Right cardiac atrium (tissue), 5 donors: ENCODE data around the gene NUAK2. TPM values are rescaled to one million over a fixed set of nuclear protein-coding genes. Genes with fewer than 3 reads are reported as not detected.
"Not testable (repeated sequence)": the region's sequence is repeated elsewhere in the genome, so short reads cannot be mapped to it uniquely, and the experiment has no call there.

ENCODE experiments used
- ATAC-seq, 2 donors: fragments of 200-7000 bp; cut with Tn5 transposase; one replicate each; pipeline versions ENCODE4 v1.8.0 to v1.9.1; 2020; ENCODE audit warnings: moderate library complexity in 2 of 2, mild to moderate bottlenecking in 1 of 2
- DNase-seq, 3 donors: peaks; one replicate each; pipeline ENCODE4 v3.0.0-alpha.2; 2020
- H3K27ac ChIP-seq: one replicate; pipeline ENCODE4 v1.5.1; 2013; ENCODE audit warnings: mild to moderate bottlenecking, low read length, control low read depth, moderate library complexity
- H3K27me3 ChIP-seq: one replicate; pipeline ENCODE4 v1.6.1; 2013; ENCODE audit not compliant: control insufficient read depth, insufficient read depth
- H3K4me1 ChIP-seq: one replicate; pipeline ENCODE4 v1.6.1; 2013; ENCODE audit warnings: low read length; ENCODE audit not compliant: control insufficient read depth, insufficient read depth
- H3K4me3 ChIP-seq: one replicate; pipeline ENCODE4 v1.5.1; 2013; ENCODE audit warnings: low read length, control low read depth
- H3K9me3 ChIP-seq: one replicate; pipeline ENCODE4 v1.6.1; 2013; ENCODE audit warnings: low read length; ENCODE audit not compliant: control insufficient read depth
- WGBS: extraction: QIAGEN DNeasy Blood & Tissue Kit; methylation state at CpG from one replicate; pipeline ENCODE4 v1.1.7; 2013; 5-methylcytosine and 5-hydroxymethylcytosine counted together
- intact Hi-C, 4 donors: fragments of 100-400 bp; cut with DNase I; formaldehyde crosslinking; loops; one replicate each; pipeline versions ENCODE4 v1.11.0 to v1.14.0; 2022 to 2023
- polyA plus RNA-seq: library from polyadenylated mRNA; stranded (reverse); fragments of 200-250 nt; gene quantifications from one replicate; pipeline ENCODE4 v1.2.3, GENCODE V29; 2013
- total RNA-seq, 4 donors: library from RNA; stranded (reverse); fragmentation: NEBNext Ultra II Directional; extraction: Animal tissue kit (Norgen Biotek cat#: 25700); gene quantifications; one replicate each; pipeline ENCODE4 v1.2.1, GENCODE V29; 2021
- donor health status: healthy with polysubstance abuse.
- donor health status: DM: no; HTN: yes; CAD: no.
- donor health status: DM: no; HTN: no; CAD: no.
- donor health status: DM: no; HTN: yes; CAD: no; lungs with severe emphysema.
- donor health status: DM: yes; HTN: yes; CAD: no.

The NUAK2 gene
- total and polyA plus RNA-seq, 5 donors: 0.50 to 1.6 (median 1.2) TPM

DNA sequence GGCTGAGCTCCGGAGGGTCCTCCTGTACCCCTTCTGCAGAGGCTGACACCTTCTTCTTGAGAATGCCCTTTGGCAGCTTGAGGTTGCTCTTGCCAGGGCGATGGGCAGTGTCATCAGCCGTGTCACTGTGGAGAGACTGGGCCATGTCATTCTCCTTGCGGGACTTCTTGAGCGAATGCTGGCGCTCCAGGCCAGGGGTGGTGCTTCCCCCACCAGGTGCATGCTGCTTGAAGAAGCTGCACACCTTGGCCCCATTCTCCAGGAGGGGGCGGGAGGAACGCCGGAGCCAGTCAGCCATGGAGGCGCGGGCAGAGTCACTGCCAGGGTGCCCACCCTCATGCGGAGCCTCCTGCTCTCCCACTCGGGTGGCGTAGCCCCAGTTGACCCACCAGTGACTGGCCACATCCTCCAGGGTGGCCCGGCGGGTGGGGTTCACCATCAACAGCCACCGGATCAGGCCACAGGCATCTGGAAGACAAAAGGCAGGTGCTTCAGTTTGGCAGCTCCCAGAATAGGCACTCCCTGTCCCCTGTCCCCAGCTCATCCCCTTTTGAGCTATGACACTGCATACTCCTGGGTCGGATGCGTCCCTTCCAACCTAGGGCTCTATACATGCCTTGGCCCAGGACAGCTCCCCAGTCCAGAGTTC is 17.4 kb downstream of the NUAK2 start:
- DNase-seq (no peak), ATAC-seq (no peak)
- no peak overlapping the region for H3K4me3 ChIP-seq
- intact Hi-C loops: no loop called here
- no peaks in the 10 kb centered on the region for H3K27me3 ChIP-seq
- H3K4me1 ChIP-seq: peaks cover 3% of the 10 kb centered on the region
- H3K9me3 ChIP-seq: no peaks in the 10 kb centered on the region
- no peak overlapping the region for H3K27ac ChIP-seq
- 95% methylated on average over 19 of the region's 19 CpGs for WGBS

- H3K9me3 ChIP-seq: no peaks in the 10 kb centered on the region
- intact Hi-C loops: no loop called here
- DNase-seq (no peak), ATAC-seq (no peak)
- no peak overlapping the region for H3K27ac ChIP-seq
- no peaks in the 10 kb centered on the region for H3K27me3 ChIP-seq
- H3K4me3 ChIP-seq: no peak overlapping the region
- 89% methylated on average over 20 of the region's 20 CpGs for WGBS
- H3K4me1 ChIP-seq: peaks cover 3% of the 10 kb centered on the region
Observed at GRCh38 chr1:205303247-205303888, 18.2 kb downstream of the NUAK2 start.

DNA sequence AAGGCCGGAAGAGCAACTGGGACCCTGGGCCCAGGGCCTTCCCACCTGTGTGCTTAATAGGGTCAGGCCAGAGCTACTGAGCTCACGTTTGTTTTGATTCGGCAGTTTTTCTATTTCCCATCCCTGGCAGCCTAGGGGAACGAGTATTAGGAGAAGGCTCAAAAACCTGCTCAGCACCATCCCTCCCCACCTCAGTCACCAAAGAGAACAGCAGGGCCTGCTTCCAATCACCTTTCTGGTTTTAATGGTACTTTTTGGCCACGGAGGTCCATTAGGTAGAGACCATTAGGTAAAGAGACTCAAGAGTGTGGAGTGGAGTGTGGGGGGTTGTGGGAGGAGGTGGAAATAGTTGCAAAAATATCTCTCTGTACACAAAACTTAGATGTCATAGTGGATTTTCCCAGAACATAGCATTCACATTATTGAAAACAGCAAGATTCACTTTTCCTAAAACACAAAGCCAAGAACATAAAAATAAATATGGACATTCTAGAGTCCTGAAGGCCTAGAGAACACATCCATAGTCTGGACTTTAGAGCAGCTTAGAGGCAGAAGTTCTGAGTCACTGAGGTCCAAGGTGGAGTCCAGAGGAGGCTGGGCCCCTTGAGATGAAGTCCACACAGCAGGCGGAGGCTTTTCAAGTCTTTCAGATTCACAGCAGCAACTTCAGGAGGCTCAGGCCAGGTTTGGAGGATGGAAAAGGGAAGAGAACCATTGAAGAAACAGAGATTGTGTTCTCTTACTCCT is 19.5 kb downstream of the NUAK2 start:
- Histone ChIP-seq H3K4me3 (no peak overlapping the region), H3K9me3 (no peaks in the 10 kb centered on the region), H3K27ac (no peak overlapping the region), H3K4me1 (peaks cover 3% of the 10 kb centered on the region), H3K27me3 (no peaks in the 10 kb centered on the region)
- intact Hi-C loops: no loop called here
- ATAC-seq (no peak), DNase-seq (no peak)
- 72% methylated on average over 6 of the region's 6 CpGs for WGBS

DNA sequence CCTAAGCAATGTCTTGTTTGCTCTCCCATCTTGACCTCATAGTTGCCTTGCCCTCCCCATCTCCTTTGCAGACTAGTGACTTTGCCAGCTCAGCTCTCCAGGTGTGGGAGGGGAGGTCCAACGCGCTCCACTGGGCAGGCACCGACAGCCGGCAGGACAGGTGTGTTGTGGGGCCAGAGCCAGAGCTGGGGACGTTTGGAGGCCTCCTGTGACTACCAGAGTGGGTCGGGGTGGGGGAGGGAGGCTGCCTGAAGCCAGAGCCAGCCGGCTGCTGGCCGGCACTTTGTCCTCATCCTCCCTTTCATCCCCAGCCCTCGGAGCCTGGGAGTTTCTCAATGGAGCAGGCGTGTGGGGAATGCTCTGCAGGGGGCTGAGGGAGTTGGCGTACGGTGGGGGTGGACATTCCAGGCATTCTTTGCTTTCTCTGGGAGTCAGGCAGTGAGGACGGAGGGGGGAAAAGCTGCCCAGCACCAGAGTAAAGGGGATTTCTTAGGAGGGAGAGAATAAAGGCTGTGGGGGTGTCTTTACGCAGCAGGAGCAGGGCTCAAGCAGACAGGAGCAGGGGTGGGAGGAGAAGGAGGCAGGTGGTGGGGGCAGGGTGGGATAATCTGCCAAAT is 20.2 kb downstream of the NUAK2 start:
- DNase-seq (no peak), ATAC-seq (peak; percentile 22 to 61)
- Histone ChIP-seq H3K27me3 (no peaks in the 10 kb centered on the region), H3K27ac (no peak overlapping the region), H3K4me1 (peaks cover 3% of the 10 kb centered on the region), H3K4me3 (no peak overlapping the region), H3K9me3 (no peaks in the 10 kb centered on the region)
- intact Hi-C loops: no loop called here
- 28% methylated on average over 14 of the region's 14 CpGs for WGBS

DNA sequence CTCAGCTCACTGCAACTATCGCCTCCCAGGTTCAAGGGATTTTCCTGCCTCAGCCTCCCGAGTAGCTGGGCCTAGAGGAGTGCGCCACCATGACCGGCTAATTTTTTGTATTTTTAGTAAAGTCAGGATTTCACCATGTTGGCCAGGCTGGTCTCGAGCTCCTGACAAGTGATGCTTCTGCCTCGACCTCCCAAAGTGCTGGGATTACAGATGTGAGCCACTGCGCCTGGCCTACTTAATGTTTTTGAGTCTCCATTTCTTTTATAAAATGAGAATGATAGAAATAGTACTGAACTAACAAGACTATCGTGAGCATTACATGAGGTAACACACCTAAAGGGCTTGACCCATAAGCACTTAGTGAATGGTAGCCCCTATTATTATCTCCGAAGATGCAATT is 21.4 kb downstream of the NUAK2 start:
- no peaks in the 10 kb centered on the region for H3K9me3 ChIP-seq
- H3K4me3 ChIP-seq: no peak overlapping the region
- no peak for DNase-seq
- intact Hi-C loops: no loop called here
- no peak for ATAC-seq
- no peaks in the 10 kb centered on the region for H3K27me3 ChIP-seq
- 91% methylated on average over 9 of the region's 9 CpGs for WGBS
- H3K4me1 ChIP-seq: peaks cover 3% of the 10 kb centered on the region
- no peak overlapping the region for H3K27ac ChIP-seq

DNA sequence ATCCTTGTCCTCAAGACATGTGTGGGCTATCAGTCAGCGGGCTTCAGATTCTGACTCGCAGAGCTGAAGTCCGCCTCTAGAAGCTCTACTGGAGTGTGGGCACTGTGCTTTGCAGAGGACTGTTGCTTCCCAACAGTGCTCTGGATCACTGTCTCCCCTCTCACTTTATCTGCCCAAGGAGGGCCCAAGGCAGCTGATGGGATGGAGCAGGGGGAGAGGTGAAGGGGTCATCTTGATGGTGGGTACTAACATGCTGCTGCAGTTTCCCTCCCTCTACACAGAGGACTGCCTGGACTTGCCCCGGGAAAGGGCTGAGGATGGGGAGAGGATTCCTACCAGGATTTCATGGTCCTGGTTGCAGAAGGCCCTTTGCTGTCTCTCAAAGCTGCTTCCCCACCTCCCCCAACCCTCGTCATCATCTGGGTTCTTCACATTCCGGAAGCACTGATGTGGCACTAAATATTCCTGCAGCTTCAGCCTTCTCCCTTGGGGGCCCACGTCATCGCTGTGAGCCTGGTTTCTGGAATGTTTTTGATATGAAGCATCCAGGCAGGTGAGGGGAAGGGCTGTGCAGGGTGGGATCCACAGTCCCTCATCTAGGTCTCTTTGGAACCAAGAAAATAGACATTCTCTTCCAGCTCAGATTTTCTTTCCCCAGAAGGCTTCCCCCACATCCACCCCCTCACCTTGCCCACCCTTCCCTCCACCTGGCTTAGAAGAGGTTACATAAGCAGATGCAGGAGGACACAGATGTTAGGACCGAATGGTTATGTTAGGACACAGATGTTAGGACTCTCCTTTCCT is 23.2 kb downstream of the NUAK2 start:
- DNase-seq (no peak), ATAC-seq (no peak)
- no peak overlapping the region for H3K4me3 ChIP-seq
- no peaks in the 10 kb centered on the region for H3K27me3 ChIP-seq
- H3K4me1 ChIP-seq: peaks cover 15% of the 10 kb centered on the region
- intact Hi-C loops: no loop called here
- no peaks in the 10 kb centered on the region for H3K9me3 ChIP-seq
- 69% methylated on average over 9 of the region's 9 CpGs for WGBS
- no peak overlapping the region for H3K27ac ChIP-seq

DNA sequence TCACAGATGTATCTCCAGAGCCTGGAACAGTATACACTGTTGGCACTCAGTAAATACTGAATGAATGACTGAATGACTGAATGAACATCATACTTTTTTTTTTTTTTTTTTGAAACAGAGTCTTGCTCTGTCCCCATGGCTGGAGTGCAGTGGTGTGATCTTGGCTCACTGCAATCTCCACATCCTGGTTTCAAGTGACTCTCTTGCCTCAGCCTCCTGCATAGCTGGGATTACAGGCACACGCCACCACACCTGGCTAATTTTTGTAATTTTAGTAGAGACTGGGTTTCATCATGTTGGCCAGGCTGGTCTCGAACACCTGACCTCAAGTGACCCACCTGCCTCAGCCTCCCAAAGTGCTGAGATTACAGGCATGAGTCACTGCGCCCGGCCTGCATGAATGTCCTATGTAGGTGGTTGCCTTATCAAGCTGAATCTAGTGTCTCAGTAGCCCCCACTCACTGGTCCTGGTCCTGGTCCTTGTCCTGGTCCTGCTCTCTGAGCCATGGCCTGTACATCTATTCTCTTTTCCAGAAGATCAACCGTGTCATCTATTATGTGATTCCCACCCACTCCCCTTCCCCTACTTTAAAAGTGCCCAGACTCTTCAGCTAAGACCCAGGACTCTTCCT is 23.9 kb downstream of the NUAK2 start:
- intact Hi-C loops, H3K27me3 ChIP-seq: not testable (repeated sequence)

DNA sequence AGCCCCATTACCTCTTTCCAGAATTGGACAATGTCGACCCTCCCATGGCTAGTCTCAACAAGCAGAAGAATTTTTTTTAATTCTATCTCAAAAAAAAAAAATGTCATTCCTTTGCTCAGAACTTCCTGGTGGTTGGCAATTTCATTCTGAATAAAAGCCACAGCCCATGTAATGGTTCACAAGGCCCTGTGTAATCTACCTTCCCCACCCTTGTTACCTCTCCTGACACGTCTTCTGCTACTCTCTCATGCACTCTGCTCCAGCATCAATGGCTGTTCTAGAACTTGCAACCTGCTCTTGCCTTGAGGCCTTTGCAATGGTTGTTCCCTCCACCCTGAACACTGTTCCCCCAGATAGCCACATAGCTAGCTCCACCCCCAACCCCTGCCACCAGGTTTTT is 25.4 kb downstream of the NUAK2 start:
- no peaks in the 10 kb centered on the region for H3K9me3 ChIP-seq
- DNase-seq (no peak), ATAC-seq (no peak)
- H3K27me3 ChIP-seq: no peaks in the 10 kb centered on the region
- intact Hi-C loops: no loop called here
- H3K4me3 ChIP-seq: no peak overlapping the region
- peaks cover 14% of the 10 kb centered on the region for H3K4me1 ChIP-seq
- WGBS: 95% methylated on average over 2 of the region's 2 CpGs
- H3K27ac ChIP-seq: no peak overlapping the region

More for the DNA sequence above, 23.9 kb downstream of the NUAK2 start:
- H3K9me3 ChIP-seq, ATAC-seq, H3K27ac ChIP-seq, H3K4me3 ChIP-seq, DNase-seq: not testable (repeated sequence)
- WGBS: 98% methylated on average over 5 of the region's 5 CpGs
- peaks cover 15% of the 10 kb centered on the region for H3K4me1 ChIP-seq

DNA sequence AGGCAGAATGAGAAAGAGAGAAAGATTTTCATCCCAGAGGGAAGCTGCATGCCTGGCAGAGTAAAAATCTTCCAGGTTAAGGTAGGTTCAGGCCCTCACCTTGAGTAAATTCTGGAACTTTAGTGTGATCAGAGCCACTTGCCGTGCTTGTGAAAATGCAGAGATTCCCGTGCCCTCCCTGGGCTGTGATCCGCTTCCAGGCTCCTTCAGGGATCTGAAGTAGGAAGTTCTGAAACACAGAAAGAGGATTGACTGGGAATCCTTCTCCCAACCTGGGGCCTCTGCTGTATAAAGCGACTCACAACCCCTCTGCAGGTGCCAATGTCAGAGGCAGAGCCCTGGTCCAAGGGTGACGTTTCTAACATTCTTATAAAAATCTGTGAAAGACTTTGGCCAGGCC is 26.6 kb downstream of the NUAK2 start:
- DNase-seq (no peak), ATAC-seq (no peak)
- H3K9me3 ChIP-seq: no peaks in the 10 kb centered on the region
- H3K27ac ChIP-seq: peak overlapping the region; percentile 38
- H3K4me1 ChIP-seq: peaks cover 12% of the 10 kb centered on the region
- 75% methylated on average over 5 of the region's 5 CpGs for WGBS
- no peaks in the 10 kb centered on the region for H3K27me3 ChIP-seq
- H3K4me3 ChIP-seq: no peak overlapping the region
- intact Hi-C loops: no loop called here

- 39% methylated on average over 6 of the region's 6 CpGs for WGBS
- ATAC-seq (peak; percentile 70 to 88), DNase-seq (peak in 1 of 3 donors; percentile 61)
- Histone ChIP-seq H3K27me3 (no peaks in the 10 kb centered on the region), H3K27ac (peak overlapping the region; percentile 38), H3K4me3 (no peak overlapping the region), H3K9me3 (no peaks in the 10 kb centered on the region), H3K4me1 (peaks cover 12% of the 10 kb centered on the region)
- intact Hi-C loops: no loop called here
Observed at GRCh38 chr1:205294175-205294917, 27.2 kb downstream of the NUAK2 start.
